HepG2 (cell line): ENCODE results near the gene PDCL3.

Experiments used
- ESRRA ChIP-seq: sonication (generic); formaldehyde crosslinking; IDR thresholded peaks from 2 replicates; pipeline ENCODE4 v1.5.1; 2020; ENCODE audit warnings: mild to moderate bottlenecking, low read depth, missing genetic modification reagents
- GABPA ChIP-seq, 2 experiments: IDR thresholded peaks; 2 replicates each; pipeline ENCODE4 v1.6.1; 2011 to 2016; ENCODE audit warnings: low read depth in 2 of 2, low read length in 1 of 2, missing biosample characterization in 1 of 2, missing genetic modification characterization in 1 of 2
- MBD4 ChIP-seq: IDR thresholded peaks from 2 replicates; pipeline ENCODE4 v1.6.1; 2012; ENCODE audit warnings: low read length, inconsistent platforms, borderline replicate concordance
- MYC ChIP-seq: sonication (generic); formaldehyde crosslinking; IDR thresholded peaks from 2 replicates; pipeline ENCODE4 v1.9.0; 2021; ENCODE audit warnings: missing genetic modification reagents, borderline replicate concordance
- NFE2L1 ChIP-seq: sonication (generic); formaldehyde crosslinking; IDR thresholded peaks from 2 replicates; pipeline ENCODE4 v1.4.0; 2020; ENCODE audit warnings: missing genetic modification reagents, mild to moderate bottlenecking, borderline replicate concordance
- NR3C1 ChIP-seq: sonication (generic); formaldehyde crosslinking; IDR thresholded peaks from 2 replicates; pipeline ENCODE4 v1.4.0; 2020; ENCODE audit warnings: missing genetic modification reagents
- ZFX ChIP-seq: sonication (generic); formaldehyde crosslinking; IDR thresholded peaks from 2 replicates; pipeline ENCODE4 v1.4.0; 2020; ENCODE audit warnings: mild to moderate bottlenecking, low read depth, missing genetic modification reagents, moderate library complexity
- TF ChIP-seq, protein P1 (sequence below): sonication (generic); formaldehyde crosslinking; IDR thresholded peaks from 2 replicates; pipeline ENCODE4 v1.4.0; 2020; ENCODE audit warnings: missing genetic modification reagents, borderline replicate concordance
- TF ChIP-seq, protein P2 (sequence below): sonication (generic); formaldehyde crosslinking; IDR thresholded peaks from 2 replicates; pipeline ENCODE4 v1.4.0; 2020; ENCODE audit warnings: missing genetic modification reagents
- TF ChIP-seq, protein P3 (sequence below): sonication (generic); formaldehyde crosslinking; IDR thresholded peaks from 2 replicates; pipeline ENCODE4 v1.8.1; 2023; ENCODE audit warnings: mild to moderate bottlenecking, missing genetic modification reagents
- TF ChIP-seq, protein P4 (sequence below): IDR thresholded peaks from 2 replicates; pipeline ENCODE4 v1.6.1; 2016; ENCODE audit warnings: low read depth, control low read depth
- TF ChIP-seq, protein P5 (sequence below): sonication (generic); formaldehyde crosslinking; IDR thresholded peaks from 2 replicates; pipeline ENCODE4 v1.9.0; 2021; ENCODE audit warnings: missing genetic modification reagents, borderline replicate concordance

DNA sequence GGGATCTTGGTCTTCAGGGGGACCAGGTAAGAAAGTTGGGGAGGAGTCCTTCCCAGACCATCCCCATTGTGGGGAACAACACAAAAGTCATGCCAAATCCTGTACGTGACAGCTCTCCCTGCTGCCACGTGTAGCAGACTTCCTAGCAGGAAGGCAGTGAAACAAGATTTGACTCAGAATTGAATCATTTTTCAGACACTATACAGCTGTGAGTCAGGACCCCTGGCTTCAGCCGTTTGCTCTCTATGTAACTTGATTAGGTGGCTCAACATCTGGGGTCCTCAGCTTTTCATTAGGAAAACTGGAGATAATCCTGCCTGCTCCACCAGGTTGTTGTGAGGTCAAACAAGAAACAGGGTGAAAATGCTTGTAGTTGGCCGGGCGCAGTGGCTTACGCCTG lies 32.9 kb upstream of the PDCL3 start:
- TF ChIP-seq, protein P1, sequence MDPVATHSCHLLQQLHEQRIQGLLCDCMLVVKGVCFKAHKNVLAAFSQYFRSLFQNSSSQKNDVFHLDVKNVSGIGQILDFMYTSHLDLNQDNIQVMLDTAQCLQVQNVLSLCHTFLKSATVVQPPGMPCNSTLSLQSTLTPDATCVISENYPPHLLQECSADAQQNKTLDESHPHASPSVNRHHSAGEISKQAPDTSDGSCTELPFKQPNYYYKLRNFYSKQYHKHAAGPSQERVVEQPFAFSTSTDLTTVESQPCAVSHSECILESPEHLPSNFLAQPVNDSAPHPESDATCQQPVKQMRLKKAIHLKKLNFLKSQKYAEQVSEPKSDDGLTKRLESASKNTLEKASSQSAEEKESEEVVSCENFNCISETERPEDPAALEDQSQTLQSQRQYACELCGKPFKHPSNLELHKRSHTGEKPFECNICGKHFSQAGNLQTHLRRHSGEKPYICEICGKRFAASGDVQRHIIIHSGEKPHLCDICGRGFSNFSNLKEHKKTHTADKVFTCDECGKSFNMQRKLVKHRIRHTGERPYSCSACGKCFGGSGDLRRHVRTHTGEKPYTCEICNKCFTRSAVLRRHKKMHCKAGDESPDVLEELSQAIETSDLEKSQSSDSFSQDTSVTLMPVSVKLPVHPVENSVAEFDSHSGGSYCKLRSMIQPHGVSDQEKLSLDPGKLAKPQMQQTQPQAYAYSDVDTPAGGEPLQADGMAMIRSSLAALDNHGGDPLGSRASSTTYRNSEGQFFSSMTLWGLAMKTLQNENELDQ (CRISPR knock-in tag), result no peak
- TF ChIP-seq NFE2L1 (no peak), ESRRA (CRISPR knock-in tag) (no peak), NR3C1 (CRISPR knock-in tag) (no peak), GABPA (IDR thresholded peaks at IDR 0.05; ENCODE audit: low read depth, low read length) (no peak), GABPA (CRISPR knock-in tag; IDR thresholded peaks at IDR 0.05; ENCODE audit: low read depth) (no peak), MBD4 (no peak), MYC (no peak), ZFX (no peak)
- TF ChIP-seq, protein P2, sequence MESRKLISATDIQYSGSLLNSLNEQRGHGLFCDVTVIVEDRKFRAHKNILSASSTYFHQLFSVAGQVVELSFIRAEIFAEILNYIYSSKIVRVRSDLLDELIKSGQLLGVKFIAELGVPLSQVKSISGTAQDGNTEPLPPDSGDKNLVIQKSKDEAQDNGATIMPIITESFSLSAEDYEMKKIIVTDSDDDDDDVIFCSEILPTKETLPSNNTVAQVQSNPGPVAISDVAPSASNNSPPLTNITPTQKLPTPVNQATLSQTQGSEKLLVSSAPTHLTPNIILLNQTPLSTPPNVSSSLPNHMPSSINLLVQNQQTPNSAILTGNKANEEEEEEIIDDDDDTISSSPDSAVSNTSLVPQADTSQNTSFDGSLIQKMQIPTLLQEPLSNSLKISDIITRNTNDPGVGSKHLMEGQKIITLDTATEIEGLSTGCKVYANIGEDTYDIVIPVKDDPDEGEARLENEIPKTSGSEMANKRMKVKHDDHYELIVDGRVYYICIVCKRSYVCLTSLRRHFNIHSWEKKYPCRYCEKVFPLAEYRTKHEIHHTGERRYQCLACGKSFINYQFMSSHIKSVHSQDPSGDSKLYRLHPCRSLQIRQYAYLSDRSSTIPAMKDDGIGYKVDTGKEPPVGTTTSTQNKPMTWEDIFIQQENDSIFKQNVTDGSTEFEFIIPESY, result no peak
- TF ChIP-seq, protein P3, sequence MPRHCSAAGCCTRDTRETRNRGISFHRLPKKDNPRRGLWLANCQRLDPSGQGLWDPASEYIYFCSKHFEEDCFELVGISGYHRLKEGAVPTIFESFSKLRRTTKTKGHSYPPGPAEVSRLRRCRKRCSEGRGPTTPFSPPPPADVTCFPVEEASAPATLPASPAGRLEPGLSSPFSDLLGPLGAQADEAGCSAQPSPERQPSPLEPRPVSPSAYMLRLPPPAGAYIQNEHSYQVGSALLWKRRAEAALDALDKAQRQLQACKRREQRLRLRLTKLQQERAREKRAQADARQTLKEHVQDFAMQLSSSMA (CRISPR knock-in tag), result no peak
- TF ChIP-seq, protein P4, sequence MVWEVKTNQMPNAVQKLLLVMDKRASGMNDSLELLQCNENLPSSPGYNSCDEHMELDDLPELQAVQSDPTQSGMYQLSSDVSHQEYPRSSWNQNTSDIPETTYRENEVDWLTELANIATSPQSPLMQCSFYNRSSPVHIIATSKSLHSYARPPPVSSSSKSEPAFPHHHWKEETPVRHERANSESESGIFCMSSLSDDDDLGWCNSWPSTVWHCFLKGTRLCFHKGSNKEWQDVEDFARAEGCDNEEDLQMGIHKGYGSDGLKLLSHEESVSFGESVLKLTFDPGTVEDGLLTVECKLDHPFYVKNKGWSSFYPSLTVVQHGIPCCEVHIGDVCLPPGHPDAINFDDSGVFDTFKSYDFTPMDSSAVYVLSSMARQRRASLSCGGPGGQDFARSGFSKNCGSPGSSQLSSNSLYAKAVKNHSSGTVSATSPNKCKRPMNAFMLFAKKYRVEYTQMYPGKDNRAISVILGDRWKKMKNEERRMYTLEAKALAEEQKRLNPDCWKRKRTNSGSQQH (CRISPR knock-in tag), result no peak
- TF ChIP-seq, protein P5, sequence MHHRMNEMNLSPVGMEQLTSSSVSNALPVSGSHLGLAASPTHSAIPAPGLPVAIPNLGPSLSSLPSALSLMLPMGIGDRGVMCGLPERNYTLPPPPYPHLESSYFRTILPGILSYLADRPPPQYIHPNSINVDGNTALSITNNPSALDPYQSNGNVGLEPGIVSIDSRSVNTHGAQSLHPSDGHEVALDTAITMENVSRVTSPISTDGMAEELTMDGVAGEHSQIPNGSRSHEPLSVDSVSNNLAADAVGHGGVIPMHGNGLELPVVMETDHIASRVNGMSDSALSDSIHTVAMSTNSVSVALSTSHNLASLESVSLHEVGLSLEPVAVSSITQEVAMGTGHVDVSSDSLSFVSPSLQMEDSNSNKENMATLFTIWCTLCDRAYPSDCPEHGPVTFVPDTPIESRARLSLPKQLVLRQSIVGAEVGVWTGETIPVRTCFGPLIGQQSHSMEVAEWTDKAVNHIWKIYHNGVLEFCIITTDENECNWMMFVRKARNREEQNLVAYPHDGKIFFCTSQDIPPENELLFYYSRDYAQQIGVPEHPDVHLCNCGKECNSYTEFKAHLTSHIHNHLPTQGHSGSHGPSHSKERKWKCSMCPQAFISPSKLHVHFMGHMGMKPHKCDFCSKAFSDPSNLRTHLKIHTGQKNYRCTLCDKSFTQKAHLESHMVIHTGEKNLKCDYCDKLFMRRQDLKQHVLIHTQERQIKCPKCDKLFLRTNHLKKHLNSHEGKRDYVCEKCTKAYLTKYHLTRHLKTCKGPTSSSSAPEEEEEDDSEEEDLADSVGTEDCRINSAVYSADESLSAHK (CRISPR knock-in tag), result no peak
